Measurements from ENCODE around the gene FBXL16.

Gene FBXL16

DNA sequence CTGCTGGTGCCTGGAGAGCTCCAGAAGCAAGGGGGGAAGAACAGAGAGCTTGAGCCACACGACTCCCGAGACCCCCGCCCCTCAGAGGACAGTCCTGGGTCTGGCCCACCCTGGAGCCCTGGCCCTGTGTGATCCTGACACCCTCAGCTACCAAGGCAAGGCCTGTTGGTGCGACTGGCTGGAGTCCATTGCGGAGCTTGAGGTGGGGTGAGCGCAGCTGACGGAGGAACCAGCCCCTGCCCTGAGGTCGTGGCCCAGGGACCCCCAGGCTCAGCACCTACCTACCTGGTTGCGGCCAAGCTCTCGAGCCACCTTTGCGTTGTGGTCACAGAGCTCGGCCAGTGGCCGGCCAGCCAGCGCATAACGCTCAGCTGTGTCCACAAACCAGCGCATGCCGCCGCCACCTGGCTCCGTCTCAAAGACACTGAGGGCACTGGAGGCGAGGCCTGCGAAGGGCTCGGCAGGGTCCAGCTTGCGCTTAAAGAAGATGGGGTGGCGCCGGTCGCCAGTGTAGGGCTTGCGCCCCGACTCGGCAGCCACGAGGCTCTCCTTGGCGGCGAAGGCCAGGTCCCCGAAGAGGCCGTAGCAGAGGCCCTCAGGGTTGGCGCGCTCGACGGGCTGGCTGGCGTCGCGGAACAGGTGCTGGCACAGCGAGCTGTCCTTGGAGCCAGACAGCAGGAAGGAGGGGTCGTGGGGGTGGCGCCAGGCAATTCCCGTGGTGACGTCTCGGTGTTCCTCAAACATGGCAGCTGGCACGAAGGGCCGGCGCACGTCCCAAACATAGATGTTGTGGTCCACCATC, 18.9 kb downstream of the FBXL16 start:
- no peak for DNase-seq

DNA sequence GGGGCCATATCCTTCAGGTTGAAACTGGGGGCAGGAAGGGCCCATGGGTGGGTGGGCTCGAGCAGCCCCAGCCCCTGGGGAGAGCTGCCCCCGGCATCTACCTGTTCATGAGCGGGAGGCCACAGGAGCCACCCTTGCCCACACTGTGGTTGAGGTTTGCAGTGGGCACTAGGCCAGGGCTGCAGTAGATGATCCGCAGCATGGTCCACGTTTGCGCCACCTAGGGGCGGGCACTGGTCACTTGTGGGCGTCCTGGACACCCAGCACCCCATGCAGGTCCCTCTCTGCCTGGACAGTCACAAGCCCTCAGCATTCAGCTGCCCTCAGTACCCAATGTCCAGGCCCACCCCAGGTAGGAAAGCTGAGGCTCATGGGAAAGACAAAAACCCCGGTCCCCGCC, 19.6 kb downstream of the FBXL16 start:
- DNase-seq: no peak

DNA sequence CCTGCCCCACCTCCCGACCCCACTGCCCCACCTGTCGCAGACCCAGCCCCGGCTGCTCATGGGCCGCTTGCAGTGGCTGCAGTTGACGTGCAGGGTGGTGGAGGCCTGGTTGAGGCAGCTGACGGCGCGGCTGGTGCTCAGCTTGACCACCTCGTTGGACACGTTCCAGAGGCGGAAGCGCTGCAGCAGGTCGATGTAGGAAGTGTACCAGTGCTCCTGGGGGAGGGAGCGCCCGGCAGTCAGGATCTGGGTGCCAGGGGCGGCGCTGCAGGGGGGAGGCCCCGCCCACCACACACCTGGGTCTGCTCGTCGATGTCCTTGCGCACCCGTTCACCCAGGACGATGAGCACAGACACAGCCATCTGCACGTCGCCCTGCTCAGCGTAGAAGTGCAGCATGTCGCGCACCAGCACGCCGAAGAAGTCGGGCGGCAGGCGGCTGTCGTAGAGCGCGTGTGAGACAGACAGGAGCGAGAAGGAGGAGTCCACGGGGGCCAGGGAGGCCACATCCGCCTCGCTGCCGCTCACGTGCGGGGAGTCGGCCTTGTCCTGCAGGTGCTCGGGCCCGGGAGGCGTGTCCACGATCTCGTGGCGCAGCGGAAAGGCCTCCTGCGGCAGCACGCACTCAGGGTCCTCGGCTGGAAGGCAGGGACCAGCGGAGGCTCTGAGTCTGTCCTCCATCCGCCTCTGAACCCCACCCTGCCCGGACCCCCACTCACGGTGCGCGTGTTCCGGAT, 20.5 kb downstream of the FBXL16 start:
- DNase-seq: no peak

DNA sequence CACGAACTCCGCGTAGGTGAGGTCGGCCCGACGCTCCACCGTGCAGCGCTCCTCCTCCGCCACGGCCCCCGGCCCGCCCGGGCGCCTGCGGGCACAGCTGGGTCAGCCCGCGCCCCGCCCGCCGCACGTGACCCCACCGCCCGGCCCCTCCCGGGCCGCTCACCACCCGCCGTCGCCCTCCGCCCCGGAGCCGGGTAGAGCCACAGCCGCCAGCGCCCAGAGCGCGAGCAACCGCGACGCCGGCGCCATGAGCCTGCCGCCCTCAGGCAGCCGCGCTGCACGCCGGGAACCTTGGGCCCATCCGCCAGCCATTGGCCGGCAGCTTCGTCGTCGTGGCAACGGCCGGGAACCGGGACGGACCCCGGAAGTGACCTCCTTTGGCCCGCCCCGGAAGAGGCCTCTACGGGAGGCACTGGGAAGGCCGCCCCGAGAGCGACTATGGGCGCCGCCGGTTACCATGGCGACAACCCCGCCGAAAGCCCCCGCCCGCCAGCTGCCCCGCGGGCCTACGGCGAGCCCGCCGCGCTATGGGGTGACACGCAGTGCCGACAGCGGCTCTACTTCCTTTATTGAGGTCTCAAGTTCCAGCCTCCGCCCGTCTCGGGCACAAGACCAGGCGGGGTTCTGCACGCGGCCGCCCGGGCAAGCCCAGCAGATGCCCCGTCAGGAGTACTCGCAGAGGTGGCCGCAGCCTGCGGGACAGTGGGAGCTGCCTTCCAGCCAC, 21.4 kb downstream of the FBXL16 start, which contains the start of gene JMJD8:
Gene JMJD8 (minus strand): TSS at position 264 of the 724 bp plus-strand sequence. CDS start 15 bp downstream, at position 249.
- DNase-seq: peak; percentile 94

DNA sequence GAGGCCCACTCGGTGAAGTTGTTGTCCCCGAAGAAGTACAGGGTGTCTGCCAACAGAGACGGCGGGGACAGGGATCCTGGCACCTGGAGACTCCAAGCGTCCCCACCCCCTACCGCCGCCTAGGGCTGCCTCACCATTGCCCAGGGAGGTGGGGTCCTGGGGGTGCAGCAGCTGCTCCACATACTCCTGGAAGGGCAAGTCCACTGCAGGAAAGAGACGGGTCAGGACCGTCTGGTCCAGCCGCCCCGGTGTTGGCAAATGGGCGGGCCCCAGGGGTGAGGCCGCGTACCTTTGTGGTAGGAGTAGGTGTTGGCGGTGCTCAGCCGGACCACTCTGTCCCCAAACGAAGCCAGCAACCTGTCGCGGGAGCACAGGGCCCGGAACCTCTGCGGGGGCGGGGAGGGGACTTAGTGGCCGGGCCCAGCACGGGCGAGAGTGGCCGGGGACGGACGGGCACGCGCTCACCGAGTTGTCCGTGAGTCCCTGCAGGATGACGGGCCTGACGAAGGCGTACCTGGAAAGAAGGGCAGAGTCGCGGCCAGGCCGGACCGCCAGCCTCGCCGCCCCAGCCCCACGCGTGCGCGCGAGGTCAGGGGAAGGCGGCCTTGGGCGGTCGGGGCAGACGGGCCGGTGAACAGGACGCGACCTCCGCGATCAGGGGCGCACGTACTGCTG, 22.1 kb downstream of the FBXL16 start:
- DNase-seq: no peak

DNA sequence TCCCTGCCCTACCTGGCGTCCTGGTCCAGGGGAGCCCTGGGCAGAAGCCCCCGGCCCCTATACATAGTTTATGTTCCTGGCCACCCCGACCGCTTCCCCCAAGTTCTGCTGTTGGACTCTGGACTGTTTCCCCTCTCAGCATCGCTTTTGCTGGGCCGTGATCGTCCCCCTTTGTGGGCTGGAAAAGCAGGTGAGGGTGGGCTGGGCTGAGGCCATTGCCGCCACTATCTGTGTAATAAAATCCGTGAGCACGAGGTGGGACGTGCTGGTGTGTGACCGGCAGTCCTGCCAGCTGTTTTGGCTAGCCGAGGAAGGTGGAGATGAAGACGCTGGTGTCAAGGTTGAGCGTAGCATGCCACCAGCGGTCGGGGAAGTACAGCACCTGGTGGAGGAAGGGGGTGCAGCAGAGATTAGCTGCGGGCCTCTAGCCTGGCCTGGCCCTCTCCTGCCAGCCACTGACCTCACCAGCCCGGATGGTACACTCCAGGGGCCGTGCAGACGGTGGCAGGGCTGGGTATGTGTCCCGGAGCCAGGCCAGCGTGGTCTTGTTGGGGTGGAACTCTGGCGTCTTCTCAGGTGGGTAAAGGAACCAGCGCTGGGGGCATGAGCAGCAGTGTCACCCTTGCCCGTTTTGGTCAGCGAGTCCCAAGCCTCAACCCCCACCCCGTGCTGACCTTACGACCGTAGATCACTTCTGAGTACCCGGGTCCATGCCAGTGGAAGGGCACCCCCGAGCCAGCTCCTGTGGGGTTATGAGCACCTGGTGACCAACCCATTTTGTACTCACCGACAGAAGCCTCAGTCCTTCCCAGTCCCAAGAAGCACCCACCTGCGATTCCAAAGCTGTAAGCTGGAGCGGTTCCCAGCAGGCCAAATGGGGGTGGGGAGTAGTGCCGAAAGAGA, 22.9 kb downstream of the FBXL16 start:
- DNase-seq: no peak

DNA sequence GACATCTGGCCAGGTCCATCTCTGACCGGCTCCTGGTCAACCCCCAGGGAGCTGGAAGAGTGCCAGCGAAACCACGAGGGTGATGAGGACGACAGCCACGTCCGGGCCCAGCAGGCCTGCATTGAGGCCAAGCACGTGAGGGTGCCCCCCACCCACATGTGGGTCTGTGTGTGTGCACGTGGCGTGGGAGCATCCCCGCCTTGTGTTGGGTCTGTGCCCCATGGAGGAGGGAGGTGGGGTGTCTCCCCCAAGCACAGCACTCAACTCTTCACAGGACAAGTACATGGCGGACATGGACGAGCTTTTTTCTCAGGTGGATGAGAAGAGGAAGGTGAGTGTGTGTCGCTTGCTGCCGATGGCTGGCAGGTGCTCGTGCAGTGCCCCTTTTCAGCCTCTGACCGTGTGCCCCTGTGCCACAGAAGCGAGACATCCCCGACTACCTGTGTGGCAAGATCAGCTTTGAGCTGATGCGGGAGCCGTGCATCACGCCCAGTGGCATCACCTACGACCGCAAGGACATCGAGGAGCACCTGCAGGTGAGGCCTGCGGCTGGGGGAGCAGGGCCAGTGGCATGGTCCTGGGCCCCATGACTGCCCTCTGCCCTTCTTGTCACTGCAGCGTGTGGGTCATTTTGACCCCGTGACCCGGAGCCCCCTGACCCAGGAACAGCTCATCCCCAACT, 23.7 kb downstream of the FBXL16 start:
- DNase-seq: no peak

DNA sequence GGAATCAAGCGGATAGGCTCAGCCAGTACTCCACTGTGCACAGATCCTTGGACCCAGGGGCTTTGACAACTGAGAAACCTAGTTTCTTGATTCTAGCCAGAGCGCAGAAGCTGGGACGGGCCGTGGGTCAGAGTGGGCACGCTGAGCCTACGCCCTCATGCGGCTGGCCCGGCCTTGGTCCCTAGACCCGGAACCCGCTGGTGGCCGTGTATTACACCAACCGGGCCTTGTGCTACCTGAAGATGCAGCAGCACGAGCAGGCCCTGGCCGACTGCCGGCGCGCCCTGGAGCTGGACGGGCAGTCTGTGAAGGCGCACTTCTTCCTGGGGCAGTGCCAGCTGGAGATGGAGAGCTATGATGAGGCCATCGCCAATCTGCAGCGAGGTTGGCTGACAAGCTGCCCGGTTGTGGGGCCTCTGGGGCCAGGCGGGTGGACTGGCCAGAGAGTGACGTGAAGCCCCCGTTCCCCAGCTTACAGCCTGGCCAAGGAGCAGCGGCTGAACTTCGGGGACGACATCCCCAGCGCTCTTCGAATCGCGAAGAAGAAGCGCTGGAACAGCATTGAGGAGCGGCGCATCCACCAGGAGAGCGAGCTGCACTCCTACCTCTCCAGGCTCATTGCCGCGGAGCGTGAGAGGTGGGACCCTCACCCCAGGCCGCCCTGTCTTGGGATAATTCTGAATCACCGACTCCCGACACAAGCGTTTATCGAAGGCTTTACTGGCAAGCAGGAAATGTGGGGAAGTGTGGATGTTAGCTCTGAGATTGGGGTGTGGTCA, 24.4 kb downstream of the FBXL16 start:
- no peak for DNase-seq

DNA sequence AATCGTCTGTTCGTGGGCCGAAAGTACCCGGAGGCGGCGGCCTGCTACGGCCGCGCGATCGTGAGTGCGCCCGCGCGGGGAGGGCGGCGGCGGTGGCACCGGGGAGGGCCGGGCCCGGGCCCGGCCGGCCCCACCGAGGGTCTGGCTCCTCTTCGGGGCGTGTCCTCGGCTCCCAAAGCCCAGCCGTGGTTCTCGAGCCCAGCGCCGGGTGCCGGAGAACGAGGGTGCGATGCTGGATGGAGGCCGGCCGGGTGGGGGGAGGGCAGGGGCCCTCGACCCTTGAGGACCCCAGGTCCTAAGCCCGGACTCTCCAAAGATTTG, 25.0 kb downstream of the FBXL16 start:
- no peak for DNase-seq

DNA sequence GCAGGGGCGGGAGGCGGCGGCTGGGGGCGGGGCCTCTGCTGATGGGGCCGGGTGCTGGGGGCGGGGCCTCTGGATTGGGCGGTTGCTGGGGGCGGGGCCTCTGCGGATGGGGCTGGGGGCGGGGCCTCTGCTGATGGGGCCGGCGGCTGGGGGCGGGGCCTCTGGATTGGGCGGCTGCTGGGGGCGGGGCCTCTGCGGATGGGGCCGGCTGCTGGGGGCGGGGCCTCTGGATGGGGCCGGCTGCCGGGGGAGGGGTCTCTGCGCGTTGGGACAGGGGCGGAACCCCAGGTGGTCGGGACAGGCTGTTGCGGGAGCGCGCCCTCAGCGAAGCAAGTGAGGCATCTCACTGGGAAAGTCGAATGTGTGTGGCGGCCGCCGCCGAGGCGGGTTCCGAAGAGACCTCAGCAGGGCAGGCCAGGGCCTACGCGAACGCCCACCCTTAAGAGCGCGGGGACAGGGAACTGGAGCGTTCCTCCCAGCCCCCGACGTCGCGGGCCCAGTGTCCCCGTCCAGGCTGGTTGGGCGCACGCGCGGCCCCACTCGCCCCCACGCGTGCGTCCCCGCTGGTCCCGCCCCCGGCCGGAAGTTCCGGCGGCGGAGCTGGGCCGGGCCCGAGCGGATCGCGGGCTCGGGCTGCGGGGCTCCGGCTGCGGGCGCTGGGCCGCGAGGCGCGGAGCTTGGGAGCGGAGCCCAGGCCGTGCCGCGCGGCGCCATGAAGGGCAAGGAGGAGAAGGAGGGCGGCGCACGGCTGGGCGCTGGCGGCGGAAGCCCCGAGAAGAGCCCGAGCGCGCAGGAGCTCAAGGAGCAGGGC, 25.6 kb downstream of the FBXL16 start, which contains the start of gene STUB1:
Gene STUB1 (plus strand): TSS at position 597 of the 811 bp plus-strand sequence. CDS start 116 bp downstream, at position 713.
- DNase-seq: peak; percentile 82

DNA sequence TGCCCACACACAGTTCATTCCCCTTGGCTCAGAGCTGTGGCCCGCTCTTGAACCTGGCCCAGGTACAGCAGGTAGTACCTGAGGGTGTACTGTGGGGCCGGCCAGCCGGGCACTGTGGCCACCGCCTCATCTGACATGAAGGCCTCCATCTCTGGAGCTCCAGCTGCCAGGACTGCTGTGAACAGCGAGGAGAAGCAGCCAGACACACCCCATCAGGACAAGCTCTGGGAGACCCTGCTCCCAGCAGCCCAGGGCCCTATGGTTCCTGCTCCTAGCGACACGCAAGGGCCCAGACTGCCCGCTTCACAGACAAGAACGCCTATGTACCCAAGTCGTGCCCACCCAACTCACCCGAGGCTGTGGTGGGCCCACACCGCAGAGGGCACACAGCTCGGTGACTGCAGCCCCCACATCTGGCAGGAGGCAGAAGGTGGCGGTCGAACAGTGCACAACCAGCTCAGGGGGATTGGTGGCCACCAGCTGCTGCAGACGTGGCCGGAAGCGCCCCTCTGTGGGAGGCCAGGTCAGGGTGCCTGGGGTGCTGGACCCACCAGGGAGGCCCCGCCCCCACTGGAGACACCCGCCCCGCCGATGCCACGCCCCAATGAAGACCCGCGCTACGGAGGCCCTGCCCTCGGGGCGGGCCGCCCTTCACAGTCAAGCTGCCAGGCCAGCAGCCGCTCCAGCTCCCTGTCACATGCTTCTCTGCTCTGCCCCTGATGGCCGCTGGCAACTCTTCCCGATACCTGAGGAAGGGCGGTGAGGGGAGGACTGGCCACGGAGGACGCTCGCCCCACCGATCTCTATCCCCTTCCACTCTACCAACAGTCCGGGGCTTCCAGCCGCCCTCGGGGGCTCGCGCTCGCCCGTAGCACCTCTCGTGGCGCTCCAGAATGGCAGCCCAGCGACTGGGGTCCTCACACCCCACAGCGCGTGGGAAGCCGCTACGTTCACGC, 26.5 kb downstream of the FBXL16 start:
- DNase-seq: no peak

DNA sequence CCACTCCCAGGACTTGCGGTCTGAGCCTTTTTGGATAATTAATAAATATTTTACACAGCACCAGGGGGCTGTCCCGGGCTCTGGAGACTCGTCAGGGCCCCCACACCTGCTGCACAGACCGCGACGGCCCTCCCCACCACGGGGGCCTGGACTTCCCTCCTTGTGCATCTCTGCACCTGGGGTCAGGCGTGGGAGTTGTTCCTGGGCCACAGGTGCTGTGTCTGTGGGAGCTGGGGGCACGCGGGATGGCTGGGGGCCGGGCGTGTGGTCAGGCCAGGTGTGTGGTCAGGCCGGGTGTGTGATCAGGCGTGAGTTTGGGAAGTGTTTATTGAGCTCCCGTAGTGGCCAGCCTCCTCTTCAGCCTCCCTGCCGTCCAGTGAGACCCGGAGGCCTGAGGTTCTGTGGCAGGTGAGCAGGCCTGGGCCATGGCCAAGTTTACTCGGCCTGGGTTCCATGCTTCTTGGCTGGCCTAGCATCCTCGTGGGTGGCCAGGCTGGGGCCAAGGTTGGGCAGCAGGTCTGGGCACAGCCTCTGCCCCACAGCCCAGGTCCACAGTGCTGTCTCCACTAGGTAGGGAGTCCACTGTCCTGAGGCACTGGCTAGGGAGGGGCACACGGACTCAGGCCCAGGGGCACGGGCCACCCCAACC, 27.3 kb downstream of the FBXL16 start:
- DNase-seq: no peak

DNA sequence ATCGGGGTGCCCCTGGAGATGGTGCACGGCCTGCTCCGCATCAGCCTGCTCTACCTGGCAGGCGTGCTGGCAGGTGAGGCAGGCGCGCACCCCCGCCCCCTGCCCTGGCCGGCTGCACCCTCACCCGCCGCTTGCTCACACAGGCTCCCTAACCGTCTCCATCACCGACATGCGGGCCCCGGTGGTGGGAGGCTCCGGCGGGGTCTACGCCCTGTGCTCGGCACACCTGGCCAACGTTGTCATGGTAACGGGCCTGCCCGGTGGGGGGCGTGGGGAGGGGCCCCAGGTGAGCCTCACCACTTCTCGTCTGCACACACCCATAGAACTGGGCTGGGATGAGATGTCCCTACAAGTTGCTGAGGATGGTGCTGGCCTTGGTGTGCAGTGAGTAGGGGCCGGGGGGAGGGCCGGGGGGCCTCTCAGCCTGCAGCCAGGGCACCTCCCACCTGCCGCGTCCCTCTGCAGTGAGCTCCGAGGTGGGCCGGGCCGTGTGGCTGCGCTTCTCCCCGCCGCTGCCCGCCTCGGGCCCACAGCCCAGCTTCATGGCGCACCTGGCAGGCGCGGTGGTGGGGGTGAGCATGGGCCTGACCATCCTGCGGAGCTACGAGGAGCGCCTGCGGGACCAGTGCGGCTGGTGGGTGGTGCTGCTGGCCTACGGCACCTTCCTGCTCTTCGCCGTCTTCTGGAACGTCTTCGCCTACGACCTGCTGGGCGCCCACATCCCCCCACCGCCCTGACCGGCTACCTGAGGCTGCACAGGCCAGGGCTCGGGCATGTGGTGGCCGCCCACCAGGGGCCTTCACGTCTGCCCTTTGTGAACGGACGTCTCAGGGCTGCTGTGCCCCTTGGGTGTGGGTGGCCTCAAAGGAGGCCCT, 28.0 kb downstream of the FBXL16 start:
- DNase-seq: no peak

DNA sequence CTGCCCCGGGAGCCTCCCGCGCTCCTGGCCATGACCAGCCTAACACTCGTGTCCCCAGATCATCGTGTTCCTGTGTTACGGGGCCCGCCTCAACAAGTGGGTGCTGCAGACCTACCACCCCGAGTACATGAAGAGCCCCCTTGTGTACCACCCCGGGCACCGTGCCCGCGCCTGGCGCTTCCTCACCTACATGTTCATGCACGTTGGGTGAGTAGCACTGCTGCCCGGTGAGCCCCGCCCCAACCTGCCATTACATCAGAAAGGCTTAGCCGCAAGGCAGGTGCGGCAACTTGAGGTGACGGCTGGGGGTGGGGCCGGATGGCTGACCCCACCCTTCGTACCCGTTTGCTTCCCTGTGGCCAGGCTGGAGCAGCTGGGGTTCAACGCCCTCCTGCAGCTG, 28.7 kb downstream of the FBXL16 start:
- DNase-seq: no peak

DNA sequence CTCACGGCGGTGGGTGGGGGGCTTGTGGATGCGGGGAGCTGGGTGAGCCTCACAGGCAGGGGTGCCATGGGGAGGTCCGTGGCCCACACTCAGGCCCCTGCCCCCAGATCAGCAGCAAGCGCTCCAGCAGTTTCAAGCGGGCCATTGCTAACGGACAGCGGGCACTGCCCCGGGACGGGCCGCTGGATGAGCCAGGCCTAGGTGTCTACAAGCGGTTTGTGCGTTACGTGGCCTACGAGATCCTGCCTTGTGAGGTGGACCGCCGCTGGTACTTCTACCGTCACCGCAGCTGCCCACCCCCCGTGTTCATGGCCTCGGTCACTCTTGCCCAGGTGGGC, 29.1 kb downstream of the FBXL16 start:
- no peak for DNase-seq

DNA sequence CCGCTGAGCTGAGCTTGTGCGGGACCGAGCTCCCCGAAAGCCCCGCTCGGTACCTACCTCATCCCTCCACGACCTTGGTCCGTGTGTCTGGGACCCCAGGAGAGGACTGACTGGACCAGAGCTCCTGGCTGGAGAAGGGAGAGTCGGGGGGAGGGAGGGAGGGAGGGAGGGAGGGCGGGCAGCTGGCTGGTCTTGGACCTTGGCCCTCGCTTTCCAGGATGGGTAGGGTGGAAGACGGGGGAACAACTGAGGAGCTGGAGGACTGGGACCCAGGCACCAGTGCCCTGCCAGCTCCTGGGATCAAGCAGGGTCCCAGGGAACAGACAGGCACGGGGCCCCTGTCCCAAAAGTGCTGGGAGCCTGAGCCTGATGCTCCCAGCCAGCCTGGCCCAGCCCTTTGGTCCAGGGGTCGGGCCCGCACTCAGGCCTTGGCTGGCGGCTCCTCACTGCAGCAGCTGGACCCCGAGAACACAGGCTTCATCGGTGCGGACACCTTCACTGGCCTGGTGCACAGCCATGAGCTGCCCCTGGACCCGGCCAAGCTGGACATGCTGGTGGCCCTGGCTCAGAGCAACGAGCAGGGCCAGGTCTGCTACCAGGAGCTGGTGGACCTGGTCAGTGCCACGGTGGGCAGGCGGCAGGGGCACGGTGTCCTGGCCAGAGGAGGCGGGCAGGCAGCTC, 29.6 kb downstream of the FBXL16 start:
- no peak for DNase-seq

All from activated CD4-positive, alpha-beta T cell treated with anti-CD3 and anti-CD28 coated beads for 1 hour (primary cell).